ENCODE measurements around the gene IPCEF1.

Gene IPCEF1

GRCh38 chr6:154379585-154379984 lies 23.0 kb upstream of the IPCEF1 start:
- no peak for DNase-seq
- in situ Hi-C loops (cut with MboI; ENCODE audit: low pct_unique_long_range_greater_than_20kb, low sequenced_read_pairs): loop anchor here (25.0 kb wide), 1 partner anchor 217 kb away; no protein-coding TSS in a partner anchor

GRCh38 chr6:154378518-154378917 lies 21.9 kb upstream of the IPCEF1 start:
- no peak for DNase-seq

GRCh38 chr6:154377726-154378125 lies 21.1 kb upstream of the IPCEF1 start:
- no peak for DNase-seq
- in situ Hi-C loops (cut with MboI; ENCODE audit: low pct_unique_long_range_greater_than_20kb, low sequenced_read_pairs): loop anchor here (25.0 kb wide), 1 partner anchor 215 kb away; no protein-coding TSS in a partner anchor

More at GRCh38 chr6:154378518-154378917, 21.9 kb upstream of the IPCEF1 start:
- in situ Hi-C loops (cut with MboI; ENCODE audit: low pct_unique_long_range_greater_than_20kb, low sequenced_read_pairs): loop anchor here (25.0 kb wide), 1 partner anchor 216 kb away; no protein-coding TSS in a partner anchor

- no peak for DNase-seq
- in situ Hi-C loops (cut with MboI; ENCODE audit: low pct_unique_long_range_greater_than_20kb, low sequenced_read_pairs): no loop called here
Observed at GRCh38 chr6:154373971-154374370, 17.4 kb upstream of the IPCEF1 start.

GRCh38 chr6:154371281-154371680 lies 14.7 kb upstream of the IPCEF1 start:
- DNase-seq: no peak

GRCh38 chr6:154370545-154370944 lies 13.9 kb upstream of the IPCEF1 start:
- in situ Hi-C loops (cut with MboI; ENCODE audit: low pct_unique_long_range_greater_than_20kb, low sequenced_read_pairs): no loop called here
- DNase-seq: peak; percentile 41

More at GRCh38 chr6:154371281-154371680, 14.7 kb upstream of the IPCEF1 start:
- in situ Hi-C loops (cut with MboI; ENCODE audit: low pct_unique_long_range_greater_than_20kb, low sequenced_read_pairs): no loop called here

- in situ Hi-C loops (cut with MboI; ENCODE audit: low pct_unique_long_range_greater_than_20kb, low sequenced_read_pairs): no loop called here
- DNase-seq: no peak
Observed at GRCh38 chr6:154367839-154368695, 11.5 kb upstream of the IPCEF1 start.

- in situ Hi-C loops (cut with MboI; ENCODE audit: low pct_unique_long_range_greater_than_20kb, low sequenced_read_pairs): no loop called here
- DNase-seq: no peak
Observed at GRCh38 chr6:154367336-154367735, 10.7 kb upstream of the IPCEF1 start.

GRCh38 chr6:154363821-154364220 lies 7.2 kb upstream of the IPCEF1 start:
- no peak for DNase-seq
- in situ Hi-C loops (cut with MboI; ENCODE audit: low pct_unique_long_range_greater_than_20kb, low sequenced_read_pairs): no loop called here

GRCh38 chr6:154361476-154361875 lies 4.9 kb upstream of the IPCEF1 start:
- no peak for DNase-seq
- in situ Hi-C loops (cut with MboI; ENCODE audit: low pct_unique_long_range_greater_than_20kb, low sequenced_read_pairs): no loop called here

- peak; percentile 60 for DNase-seq
- in situ Hi-C loops (cut with MboI; ENCODE audit: low pct_unique_long_range_greater_than_20kb, low sequenced_read_pairs): no loop called here
Observed at GRCh38 chr6:154360476-154360875, 3.9 kb upstream of the IPCEF1 start.

- DNase-seq: no peak
- in situ Hi-C loops (cut with MboI; ENCODE audit: low pct_unique_long_range_greater_than_20kb, low sequenced_read_pairs): no loop called here
Observed at GRCh38 chr6:154359679-154360078, 3.1 kb upstream of the IPCEF1 start.

GRCh38 chr6:154359161-154359574 lies 2.6 kb upstream of the IPCEF1 start:
- in situ Hi-C loops (cut with MboI; ENCODE audit: low pct_unique_long_range_greater_than_20kb, low sequenced_read_pairs): no loop called here

GRCh38 chr6:154358019-154358545 lies 1.5 kb upstream of the IPCEF1 start:
- in situ Hi-C loops (cut with MboI; ENCODE audit: low pct_unique_long_range_greater_than_20kb, low sequenced_read_pairs): no loop called here
- no peak for DNase-seq

More at GRCh38 chr6:154359161-154359574, 2.6 kb upstream of the IPCEF1 start:
- peak; percentile 84 for DNase-seq

GRCh38 chr6:154356113-154356512 lies 490 bp downstream of the IPCEF1 start:
- DNase-seq: no peak
- in situ Hi-C loops (cut with MboI; ENCODE audit: low pct_unique_long_range_greater_than_20kb, low sequenced_read_pairs): no loop called here

- DNase-seq: no peak
- in situ Hi-C loops (cut with MboI; ENCODE audit: low pct_unique_long_range_greater_than_20kb, low sequenced_read_pairs): no loop called here
Observed at GRCh38 chr6:154354265-154354777, 2.3 kb downstream of the IPCEF1 start.

- in situ Hi-C loops (cut with MboI; ENCODE audit: low pct_unique_long_range_greater_than_20kb, low sequenced_read_pairs): no loop called here
- DNase-seq: no peak
Observed at GRCh38 chr6:154353626-154354025, 3.0 kb downstream of the IPCEF1 start.

- DNase-seq: no peak
- in situ Hi-C loops (cut with MboI; ENCODE audit: low pct_unique_long_range_greater_than_20kb, low sequenced_read_pairs): no loop called here
Observed at GRCh38 chr6:154352898-154353585, 3.6 kb downstream of the IPCEF1 start.

- in situ Hi-C loops (cut with MboI; ENCODE audit: low pct_unique_long_range_greater_than_20kb, low sequenced_read_pairs): no loop called here
- no peak for DNase-seq
Observed at GRCh38 chr6:154350293-154350692, 6.3 kb downstream of the IPCEF1 start.

- no peak for DNase-seq
- in situ Hi-C loops (cut with MboI; ENCODE audit: low pct_unique_long_range_greater_than_20kb, low sequenced_read_pairs): no loop called here
Observed at GRCh38 chr6:154347981-154348380, 8.6 kb downstream of the IPCEF1 start.

Measured in KBM-7 (cell line).